ENCODE measurements around the gene ABLIM3.

- TF ChIP-seq, protein P1, sequence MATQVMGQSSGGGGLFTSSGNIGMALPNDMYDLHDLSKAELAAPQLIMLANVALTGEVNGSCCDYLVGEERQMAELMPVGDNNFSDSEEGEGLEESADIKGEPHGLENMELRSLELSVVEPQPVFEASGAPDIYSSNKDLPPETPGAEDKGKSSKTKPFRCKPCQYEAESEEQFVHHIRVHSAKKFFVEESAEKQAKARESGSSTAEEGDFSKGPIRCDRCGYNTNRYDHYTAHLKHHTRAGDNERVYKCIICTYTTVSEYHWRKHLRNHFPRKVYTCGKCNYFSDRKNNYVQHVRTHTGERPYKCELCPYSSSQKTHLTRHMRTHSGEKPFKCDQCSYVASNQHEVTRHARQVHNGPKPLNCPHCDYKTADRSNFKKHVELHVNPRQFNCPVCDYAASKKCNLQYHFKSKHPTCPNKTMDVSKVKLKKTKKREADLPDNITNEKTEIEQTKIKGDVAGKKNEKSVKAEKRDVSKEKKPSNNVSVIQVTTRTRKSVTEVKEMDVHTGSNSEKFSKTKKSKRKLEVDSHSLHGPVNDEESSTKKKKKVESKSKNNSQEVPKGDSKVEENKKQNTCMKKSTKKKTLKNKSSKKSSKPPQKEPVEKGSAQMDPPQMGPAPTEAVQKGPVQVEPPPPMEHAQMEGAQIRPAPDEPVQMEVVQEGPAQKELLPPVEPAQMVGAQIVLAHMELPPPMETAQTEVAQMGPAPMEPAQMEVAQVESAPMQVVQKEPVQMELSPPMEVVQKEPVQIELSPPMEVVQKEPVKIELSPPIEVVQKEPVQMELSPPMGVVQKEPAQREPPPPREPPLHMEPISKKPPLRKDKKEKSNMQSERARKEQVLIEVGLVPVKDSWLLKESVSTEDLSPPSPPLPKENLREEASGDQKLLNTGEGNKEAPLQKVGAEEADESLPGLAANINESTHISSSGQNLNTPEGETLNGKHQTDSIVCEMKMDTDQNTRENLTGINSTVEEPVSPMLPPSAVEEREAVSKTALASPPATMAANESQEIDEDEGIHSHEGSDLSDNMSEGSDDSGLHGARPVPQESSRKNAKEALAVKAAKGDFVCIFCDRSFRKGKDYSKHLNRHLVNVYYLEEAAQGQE (IDR thresholded peaks at IDR 0.05; ENCODE audit: insufficient read depth in 1 of 2, low read depth in 2 of 2, low read length in 1 of 2) = no peak
- TF ChIP-seq, protein P2, sequence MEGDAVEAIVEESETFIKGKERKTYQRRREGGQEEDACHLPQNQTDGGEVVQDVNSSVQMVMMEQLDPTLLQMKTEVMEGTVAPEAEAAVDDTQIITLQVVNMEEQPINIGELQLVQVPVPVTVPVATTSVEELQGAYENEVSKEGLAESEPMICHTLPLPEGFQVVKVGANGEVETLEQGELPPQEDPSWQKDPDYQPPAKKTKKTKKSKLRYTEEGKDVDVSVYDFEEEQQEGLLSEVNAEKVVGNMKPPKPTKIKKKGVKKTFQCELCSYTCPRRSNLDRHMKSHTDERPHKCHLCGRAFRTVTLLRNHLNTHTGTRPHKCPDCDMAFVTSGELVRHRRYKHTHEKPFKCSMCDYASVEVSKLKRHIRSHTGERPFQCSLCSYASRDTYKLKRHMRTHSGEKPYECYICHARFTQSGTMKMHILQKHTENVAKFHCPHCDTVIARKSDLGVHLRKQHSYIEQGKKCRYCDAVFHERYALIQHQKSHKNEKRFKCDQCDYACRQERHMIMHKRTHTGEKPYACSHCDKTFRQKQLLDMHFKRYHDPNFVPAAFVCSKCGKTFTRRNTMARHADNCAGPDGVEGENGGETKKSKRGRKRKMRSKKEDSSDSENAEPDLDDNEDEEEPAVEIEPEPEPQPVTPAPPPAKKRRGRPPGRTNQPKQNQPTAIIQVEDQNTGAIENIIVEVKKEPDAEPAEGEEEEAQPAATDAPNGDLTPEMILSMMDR (IDR thresholded peaks at IDR 0.05) = no peak
- TF ChIP-seq TCF7L2 (IDR thresholded peaks at IDR 0.05; ENCODE audit: low read depth, low read length) = no peak
- no peak for TF ChIP-seq POLR2AphosphoS5 (IDR thresholded peaks at IDR 0.05; ENCODE audit: low read depth, low read length)
These were observed 13.8 kb upstream of the ABLIM3 start for GRCh38 chr5:149127394-149127955.

Data from Panc1 (cell line).